DMS114 treated with DMSO at 0.1 percent for 48 hours (cell line): ENCODE measurements around the gene ZNF564.
"Not testable (repeated sequence)": the region's sequence is repeated elsewhere in the genome, so short reads cannot be mapped to it uniquely, and the experiment has no call there.

ENCODE experiments used
- DNase-seq: peaks from one replicate; lab custom pipeline; 2025; ENCODE audit not compliant: unreplicated experiment; lab: John Stamatoyannopoulos, UW

The ZNF564 gene

DNA sequence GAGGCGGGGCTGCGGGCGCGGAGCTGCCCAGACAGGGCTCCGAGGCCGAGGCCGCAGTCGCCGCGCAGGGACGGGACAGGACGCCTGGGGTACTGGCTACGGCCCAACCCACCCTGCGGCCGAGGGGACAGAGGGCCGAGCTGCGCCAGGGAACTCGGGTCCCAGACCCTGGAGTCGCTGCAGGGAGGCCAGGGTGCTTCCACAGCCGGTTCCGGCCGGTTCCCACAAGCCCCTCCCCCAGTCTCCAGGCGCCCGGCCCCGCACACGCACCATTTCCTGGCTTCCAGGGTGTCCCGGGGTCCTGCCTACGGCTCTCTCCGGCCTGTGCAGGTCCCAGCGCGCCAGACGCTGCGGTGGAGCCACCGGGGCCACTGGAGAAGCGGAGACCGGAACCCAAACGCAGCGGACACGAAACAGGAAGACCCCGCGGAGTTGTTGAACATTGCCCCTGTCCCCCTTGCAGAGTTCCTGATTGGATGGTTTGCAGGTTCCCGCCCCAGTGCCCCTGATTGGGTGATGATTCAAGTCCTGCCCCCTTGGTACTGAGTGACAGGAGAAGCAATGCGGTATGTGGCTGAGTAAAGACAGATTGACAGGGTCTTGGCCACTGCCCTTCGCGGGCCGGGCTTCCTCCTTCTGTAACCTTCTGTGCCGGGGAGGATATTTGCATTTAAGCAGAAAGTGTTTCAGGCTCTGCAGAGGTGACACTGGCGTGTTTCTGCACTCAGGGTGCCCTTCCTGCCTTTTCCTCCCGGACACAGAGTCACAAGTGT is at the start of gene ZNF564:
Gene ZNF564 (minus strand): TSS at position 423 of the 773 bp plus-strand sequence. CDS start 150 bp downstream, at position 273.
- DNase-seq = peak; percentile 94

DNA sequence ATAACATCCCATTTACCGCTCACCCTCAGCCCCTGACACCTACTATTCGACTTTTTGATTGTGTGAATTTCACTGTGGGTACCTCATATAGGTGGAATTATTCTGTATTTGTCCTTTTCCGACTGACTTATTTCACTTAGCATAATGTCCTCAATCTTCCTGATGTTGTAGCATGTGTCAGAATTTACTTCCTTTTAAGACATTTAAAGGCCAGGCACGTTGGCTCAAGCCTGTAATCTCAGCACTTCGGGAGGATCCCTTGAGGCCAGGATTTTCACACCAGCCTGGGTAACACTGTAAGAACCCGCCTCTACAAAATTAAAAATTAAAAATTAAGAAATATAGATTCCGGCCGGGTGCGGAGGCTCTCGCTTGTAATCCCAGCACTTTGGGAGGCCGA is 46.3 kb upstream of the ZNF564 start:
- DNase-seq = no peak

- no peak for DNase-seq
Measured at GRCh38 chr19:12596927-12597548, 45.8 kb upstream of the ZNF564 start.

GRCh38 chr19:12596485-12596884 is 45.2 kb upstream of the ZNF564 start:
- DNase-seq = no peak

DNA sequence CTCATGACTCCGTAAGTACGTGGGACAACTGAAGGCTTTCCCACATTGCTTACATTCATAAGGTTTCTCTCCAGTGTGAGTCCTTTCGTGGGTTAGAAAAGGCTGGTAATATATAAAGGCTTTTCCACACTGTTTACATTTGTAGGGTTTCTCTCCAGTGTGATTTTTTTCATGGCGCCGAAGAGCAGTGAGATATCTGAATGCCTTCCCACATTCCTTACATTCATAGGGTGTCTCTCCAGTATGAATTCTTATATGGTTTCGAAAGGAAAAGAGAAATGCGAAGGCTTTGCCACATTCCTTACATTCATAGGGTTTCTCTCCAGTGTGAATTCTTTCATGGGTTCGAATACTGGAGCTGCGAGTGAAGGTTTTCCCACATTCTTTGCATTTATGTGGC is 29.8 kb upstream of the ZNF564 start:
- no peak for DNase-seq

GRCh38 chr19:12580180-12580694 is 29.0 kb upstream of the ZNF564 start:
- DNase-seq = no peak

DNA sequence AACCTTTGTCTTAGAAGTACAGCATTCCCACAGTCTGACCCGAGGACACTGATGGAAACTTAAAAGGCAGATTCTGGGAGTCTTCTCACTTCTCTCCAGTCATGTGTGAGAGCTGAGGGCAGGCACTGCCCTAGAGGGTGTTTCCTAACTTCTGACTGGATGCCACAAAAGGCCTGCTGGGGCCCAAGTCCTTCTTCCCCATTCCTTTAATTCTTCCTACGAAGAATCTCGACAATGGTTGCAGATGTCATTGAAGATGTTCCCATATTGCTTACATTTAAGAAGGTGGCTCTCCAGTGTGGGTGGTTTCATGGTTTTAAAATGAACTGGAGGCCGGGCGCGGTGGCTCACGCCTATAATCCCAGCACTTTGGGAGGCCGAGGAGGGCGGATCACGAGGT is 27.4 kb upstream of the ZNF564 start:
- DNase-seq = no peak

- no peak for DNase-seq
Measured at GRCh38 chr19:12574036-12574435, 22.8 kb upstream of the ZNF564 start.

DNA sequence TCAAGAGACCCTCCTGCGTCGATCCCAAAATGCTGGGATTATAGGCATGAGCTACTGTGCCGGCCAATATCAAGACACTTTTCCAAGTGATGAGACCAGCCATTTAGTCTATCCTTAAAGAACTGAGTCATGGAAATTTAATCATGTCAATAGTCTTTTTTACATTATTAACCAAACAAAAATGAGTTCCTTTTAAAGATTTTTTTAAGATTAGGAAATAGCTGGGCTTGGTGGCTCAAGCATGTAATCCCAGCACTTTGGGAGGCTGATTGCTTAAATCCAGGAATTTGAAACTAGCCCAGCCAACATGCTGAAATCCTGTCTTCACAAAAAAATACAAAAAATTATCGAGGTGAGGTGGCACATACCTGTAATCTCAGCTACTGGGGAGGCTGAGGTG is 16.7 kb upstream of the ZNF564 start:
- DNase-seq = no peak

GRCh38 chr19:12566380-12566779 is 15.1 kb upstream of the ZNF564 start:
- not testable (repeated sequence) for DNase-seq

DNA sequence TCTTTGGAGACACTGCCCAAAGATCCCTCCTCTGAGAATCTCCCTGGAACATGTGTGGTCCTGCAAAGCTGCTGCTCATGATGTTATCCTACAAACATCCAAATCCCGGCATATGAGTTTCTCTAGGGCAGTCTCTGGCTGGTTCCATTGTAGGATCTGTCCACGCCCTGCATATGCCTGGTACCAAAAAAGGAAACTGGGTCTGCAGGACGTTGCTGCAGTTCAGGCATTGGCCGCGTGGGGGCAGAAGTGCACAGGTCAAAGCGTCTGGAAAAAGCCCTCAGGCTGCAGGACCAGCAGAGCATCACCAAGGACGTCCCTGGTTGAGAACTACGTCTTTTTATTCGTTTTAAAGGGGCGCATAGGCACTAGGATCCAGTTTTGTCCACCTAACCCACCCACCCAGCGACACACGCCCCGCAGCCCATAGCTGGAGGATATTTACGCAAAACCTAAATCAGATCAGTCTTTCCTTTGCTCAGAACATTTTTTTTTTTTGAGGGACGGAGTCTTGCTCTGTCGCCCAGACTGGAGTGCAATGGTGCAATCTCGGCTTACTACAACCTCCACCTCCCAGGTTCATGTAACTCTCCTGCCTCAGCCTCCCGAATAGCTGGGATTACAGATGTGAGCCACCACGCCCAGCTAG is 12.9 kb upstream of the ZNF564 start:
- peak; percentile 14 for DNase-seq

DNA sequence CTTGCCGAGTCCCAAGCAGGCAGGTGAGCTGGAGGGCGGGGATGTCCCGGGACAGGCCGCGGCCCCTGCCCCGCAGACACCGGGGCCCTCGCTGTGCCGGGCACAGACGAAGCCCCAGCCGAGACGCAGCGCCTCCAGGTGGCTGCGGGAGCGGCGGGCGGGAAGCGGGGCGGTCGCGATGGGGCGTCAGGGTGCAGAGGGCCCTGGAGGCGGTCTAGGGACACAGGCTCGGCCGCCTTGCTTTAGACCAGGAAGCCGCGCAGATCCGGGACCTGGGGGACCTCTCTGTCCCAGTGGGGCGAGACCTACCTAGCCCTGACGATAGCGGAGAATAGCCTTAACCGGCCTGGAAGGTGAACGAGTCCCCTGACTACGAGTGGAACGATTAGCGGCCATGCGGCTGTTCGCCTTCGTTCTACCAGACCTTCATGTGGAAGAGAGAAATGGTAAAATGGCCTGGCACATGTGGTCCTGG is 4.2 kb upstream of the ZNF564 start:
- DNase-seq = no peak

DNA sequence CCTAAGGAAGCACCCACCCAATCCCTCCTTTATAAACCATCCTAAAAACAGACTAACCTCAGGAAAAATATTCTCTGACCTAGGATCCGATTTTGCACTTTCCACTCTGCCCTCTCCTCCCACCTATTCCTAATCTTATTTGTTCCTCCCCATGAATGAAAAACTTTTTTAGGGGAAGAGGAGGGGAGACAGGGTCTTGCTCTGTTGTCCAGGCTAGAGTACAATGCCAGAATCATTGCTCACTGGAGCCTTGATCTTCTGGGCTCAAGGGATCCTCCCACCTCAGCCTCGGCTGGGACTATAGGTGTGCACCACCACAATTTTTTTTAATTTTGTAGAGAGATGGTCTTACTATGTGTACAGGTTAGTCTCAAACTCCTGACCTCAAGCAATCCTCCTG is 4.4 kb downstream of the ZNF564 start:
- no peak for DNase-seq

DNA sequence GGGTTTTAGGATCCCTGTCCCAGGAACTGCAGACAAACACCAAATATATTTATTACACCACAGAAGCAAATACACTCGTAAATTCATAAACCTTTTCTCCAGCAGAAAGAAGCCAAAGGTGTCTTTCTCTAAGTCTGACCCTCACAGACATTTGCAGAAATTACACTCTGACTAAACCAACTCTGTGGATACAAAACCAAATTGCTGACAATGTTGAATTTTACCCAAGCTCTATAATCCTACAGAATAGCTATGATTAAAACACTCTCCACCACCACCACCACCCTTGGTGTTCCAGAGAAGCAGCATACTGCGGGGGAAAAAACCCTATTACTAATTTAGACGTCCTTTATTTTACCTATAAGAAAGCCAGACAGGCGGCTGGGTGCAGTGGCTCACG is 5.2 kb downstream of the ZNF564 start:
- DNase-seq = no peak

DNA sequence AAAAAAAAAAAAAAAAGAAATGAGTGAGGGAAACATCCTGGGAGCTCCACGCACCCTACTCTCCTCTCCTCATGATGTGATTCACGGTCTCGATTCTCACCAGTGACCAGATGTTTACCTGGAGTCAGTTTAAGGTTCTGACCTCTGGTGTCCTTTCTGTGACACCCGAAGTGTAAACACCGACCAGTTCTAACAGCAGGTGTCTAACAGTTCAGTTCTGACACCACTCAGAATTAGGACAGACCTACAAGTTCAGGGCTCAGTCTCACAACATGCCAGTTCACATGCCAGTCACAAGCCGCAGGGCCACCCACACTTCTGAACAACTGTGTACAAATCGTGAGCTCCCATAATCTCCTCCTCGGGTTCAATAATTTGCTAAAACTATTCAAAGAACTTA is 6.0 kb downstream of the ZNF564 start:
- no peak for DNase-seq

- DNase-seq = no peak
Measured at GRCh38 chr19:12544401-12544876, 6.8 kb downstream of the ZNF564 start.

- no peak for DNase-seq
Measured at GRCh38 chr19:12543855-12544254, 7.4 kb downstream of the ZNF564 start.

DNA sequence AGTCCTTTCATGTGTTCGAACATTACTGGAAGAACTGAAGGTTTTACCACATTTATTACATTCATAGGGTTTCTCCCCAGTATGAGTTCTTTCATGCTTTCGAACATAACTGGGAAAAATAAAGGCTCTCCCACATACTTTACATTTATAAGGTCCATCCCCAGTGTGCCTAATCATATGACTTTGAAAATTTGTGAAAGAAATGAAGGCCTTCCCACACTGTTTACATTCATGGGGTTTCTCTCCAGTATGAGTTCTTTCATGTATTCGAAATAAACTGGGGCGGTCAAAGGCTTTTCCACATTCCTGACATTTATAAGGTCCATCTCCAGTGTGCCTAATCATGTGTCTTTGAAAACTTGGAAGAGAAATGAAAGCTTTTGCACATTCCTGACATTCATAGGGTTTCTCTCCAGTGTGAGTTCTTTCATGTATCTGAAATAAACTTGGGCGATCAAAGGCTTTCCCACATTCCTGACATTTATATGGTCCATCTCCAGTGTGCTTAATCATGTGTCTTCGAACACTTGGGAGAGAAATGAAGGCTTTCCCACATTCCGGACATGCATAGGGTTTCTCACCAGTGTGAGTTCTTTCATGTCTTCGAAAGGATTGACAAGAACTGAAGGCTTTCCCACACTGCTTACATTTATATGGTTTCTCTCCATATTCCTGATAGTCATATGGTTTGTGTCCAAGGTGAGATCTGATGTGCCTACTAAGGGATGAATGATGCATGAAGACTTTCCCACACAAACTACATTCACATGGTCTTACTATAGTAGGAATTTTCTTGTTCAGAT is 24.0 kb downstream of the ZNF564 start:
- no peak for DNase-seq

- DNase-seq = no peak
Measured at GRCh38 chr19:12526542-12526941, 24.7 kb downstream of the ZNF564 start.

DNA sequence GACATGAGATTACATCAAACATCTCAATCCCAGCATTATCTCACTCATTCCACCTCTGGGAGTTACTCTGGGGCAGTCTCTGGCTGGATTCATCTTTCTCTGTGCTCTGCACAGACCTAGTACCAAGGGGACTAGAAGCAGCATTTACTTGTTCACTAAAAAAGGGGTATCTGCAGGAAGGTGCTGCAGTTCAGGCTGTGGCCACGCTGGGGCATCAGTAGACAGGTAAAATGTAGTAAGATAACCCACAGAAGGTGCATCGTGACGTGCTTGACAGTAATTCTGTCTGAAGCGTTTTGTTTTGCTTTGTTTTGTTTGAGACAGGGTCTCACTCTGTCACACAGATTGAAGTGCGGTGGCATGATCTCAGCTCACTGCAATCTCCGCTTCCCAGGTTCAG is 29.3 kb downstream of the ZNF564 start:
- DNase-seq = no peak

DNA sequence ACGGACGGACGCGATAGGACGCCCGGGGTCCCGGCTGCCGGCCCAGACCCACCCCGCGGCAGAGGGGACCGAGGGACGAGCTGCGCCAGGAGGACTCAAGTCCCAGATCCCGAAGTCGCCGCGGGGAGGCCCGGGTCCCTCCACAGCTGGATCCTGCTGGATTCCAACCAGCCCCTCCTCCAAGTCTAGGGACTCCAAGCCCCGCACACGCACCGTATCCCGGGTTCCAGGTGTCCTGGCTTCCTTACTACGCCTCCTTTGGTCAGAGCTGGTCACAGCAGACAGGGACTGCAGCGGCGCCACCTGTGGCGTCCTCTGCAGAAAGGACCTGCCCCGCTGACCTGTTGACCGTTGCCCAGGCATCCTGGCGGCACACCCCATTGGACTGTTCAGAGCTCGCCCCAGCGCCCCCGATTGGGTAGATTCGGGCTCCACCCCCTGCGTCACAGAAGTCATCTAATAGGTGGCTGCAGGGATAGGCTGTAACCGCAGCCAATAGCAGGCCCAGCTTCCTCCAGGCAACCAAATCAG is 37.7 kb downstream of the ZNF564 start:
- DNase-seq = no peak
